GM08714 (cell line): ENCODE results near the gene NPY1R.
A peak's percentile ranks its signal among the peaks of the same experiment; 100 is the strongest.

Experiments
- H3K4me3 ChIP-seq: fragments of 200-500 bp; sonication (Bioruptor generic); 2 replicates; pipeline ENCODE4 v1.5.1; 2014; ENCODE audit warnings: mild to moderate bottlenecking, low read length, inconsistent platforms
- ZNF274 ChIP-seq: IDR thresholded peaks from 2 replicates; pipeline ENCODE4 v1.6.1; 2012; ENCODE audit warnings: mild to moderate bottlenecking, low read depth, low read length

NPY1R gene

GRCh38 chr4:163332526-163333406 lies at the start of gene NPY1R:
Gene NPY1R, minus strand, starts transcription at chr4:163332596. Its CDS starts 6,042 bp downstream, at chr4:163326554.
- TF ChIP-seq ZNF274: no peak
- H3K4me3 ChIP-seq: peak within 1 kb of the TSS; percentile 55; the same call in 1 of the 2 replicates

GRCh38 chr4:163380703-163381102 lies 48.3 kb upstream of the NPY1R start:
- no peak for TF ChIP-seq ZNF274
- H3K4me3 ChIP-seq: no peak overlapping the region

DNA sequence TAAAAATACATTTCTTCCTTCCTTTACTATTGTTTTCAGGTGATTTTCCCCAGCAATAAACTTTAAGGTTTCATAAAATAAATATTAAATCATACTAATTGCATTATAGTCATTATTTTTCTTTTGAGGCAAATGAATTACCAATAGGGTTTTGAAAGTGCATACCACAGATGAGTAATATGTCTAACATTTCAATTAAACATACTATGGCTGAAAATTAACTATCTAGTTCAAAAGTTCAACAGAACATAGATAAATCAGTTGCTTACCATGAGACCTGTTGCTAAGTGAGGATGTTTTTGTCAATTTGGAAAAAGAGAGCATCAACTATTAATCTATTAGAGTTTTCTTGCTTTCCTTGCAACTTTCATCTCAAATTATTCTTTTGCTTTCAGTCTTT lies 46.3 kb upstream of the NPY1R start:
- H3K4me3 ChIP-seq: no peak overlapping the region
- no peak for TF ChIP-seq ZNF274

DNA sequence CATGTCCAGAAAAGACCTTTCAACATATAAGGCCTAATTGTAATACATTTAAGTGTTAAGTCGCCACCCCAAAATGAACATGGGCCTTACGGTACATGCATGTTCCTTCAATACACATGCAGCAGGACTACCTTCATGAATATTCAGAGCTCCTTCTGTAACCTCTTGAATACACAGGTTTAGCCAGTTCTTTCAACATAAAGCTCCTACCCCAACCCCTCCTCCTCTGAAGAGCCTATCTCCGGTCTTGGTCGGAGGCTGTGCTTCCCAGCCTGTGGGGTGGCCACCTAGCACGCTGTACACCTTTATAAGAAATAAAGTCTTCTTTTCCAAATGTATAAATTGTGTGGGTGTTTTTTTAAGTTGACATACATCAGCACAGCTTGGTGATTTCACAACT lies 39.6 kb upstream of the NPY1R start:
- no peak for TF ChIP-seq ZNF274

DNA sequence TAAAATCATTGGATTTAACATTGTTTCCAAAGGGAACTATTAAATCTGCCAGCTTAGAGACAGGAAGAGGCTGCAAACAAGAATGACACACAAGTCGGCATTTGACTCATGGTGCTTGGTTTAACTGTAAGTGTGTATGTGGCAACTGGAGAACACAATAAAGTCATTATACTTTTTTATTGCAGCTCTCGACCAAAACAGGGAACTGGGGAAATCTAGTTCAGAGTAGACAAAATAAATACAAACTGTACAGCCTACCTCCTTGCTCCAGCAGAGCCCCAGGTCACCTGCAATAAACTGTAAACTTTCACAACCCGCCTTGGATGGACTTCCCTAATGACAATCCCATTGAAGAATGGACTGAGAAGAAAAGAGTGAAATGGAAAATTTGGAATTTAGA lies 35.3 kb upstream of the NPY1R start:
- H3K4me3 ChIP-seq: no peak overlapping the region
- TF ChIP-seq ZNF274: no peak

More for the DNA sequence above, 39.6 kb upstream of the NPY1R start:
- no peak overlapping the region for H3K4me3 ChIP-seq

DNA sequence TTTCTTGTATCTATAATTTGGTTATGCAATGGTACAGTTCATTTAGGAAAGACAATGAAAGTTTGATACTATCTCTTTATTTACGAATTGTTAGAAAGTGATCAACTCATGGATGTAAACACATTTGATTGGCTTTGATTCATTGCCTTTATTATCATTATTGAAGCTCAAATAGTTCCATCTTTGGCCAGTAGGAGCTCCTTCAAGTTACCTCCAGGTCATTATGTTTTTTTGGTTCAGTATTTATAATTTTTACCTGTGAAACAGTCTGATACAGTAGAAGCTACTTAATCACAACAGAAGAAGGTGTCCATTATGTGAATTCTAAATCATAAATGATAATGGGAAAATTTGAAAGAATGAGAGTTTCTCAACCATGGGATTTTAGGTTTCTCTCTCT lies 23.7 kb upstream of the NPY1R start:
- H3K4me3 ChIP-seq: no peak overlapping the region
- TF ChIP-seq ZNF274: no peak

- H3K4me3 ChIP-seq: no peak overlapping the region
- TF ChIP-seq ZNF274: no peak
Observed at GRCh38 chr4:163353054-163353453, 20.7 kb upstream of the NPY1R start.

GRCh38 chr4:163350672-163351071 lies 18.3 kb upstream of the NPY1R start:
- TF ChIP-seq ZNF274: no peak

GRCh38 chr4:163344147-163345125 lies 12.0 kb upstream of the NPY1R start:
- no peak overlapping the region for H3K4me3 ChIP-seq
- TF ChIP-seq ZNF274: no peak

More at GRCh38 chr4:163350672-163351071, 18.3 kb upstream of the NPY1R start:
- H3K4me3 ChIP-seq: no peak overlapping the region

GRCh38 chr4:163343604-163344146 lies 11.3 kb upstream of the NPY1R start, which contains the start of gene NPY5R:
Gene NPY5R, plus strand, starts transcription at chr4:163343892. Its CDS starts 6,382 bp downstream, at chr4:163350274.
- TF ChIP-seq ZNF274: no peak
- H3K4me3 ChIP-seq: no peak within 1 kb of the TSS

- no peak for TF ChIP-seq ZNF274
- H3K4me3 ChIP-seq: no peak overlapping the region
Observed at GRCh38 chr4:163335384-163335783, 3.0 kb upstream of the NPY1R start.

- TF ChIP-seq ZNF274: no peak
- peak overlapping the region; percentile 55; the same call in 1 of the 2 replicates for H3K4me3 ChIP-seq
Observed at GRCh38 chr4:163331629-163332376, 593 bp downstream of the NPY1R start.

DNA sequence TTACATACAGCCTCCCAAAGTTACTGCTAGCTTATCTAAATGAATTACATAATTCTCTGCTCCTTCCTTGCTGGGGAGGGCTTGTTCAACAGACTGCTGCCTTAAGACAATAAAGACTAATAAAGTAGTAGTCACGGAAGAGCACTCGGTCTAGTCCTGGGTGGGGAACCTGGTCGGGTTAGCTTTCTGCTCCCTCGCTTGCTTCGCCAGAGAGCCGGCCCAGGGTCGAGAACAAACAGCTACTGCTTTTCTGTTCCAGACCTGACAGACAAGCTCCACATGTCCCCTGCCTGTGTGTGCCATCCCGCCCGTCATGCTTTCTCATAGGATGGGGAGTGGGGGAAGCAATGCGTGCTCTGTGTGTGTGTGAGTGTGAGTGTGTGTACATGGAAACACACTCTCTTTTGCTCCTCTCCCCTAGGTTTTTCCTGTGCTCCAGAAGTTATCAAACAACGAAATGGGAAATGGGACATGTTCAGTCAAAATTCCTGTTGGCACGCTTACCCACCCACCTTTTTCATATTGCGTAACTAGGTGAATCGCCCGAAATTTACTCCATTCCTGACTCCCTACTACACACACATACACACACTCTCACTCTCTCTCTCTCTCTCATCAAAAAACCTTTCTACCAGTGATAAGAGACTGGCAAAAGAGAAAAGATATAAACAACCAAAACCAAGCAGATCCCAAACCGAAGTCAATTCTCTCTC lies 1.3 kb downstream of the NPY1R start:
- no peak for TF ChIP-seq ZNF274
- H3K4me3 ChIP-seq: no peak overlapping the region
